Fibroblast of mammary gland (primary cell): ENCODE results near the gene POLDIP3.
"Not testable (repeated sequence)": the region's sequence is repeated elsewhere in the genome, so short reads cannot be mapped to it uniquely, and the experiment has no call there.

Experiments used
- DNase-seq: peaks from one replicate; pipeline ENCODE4 v3.0.0-alpha.2; 2010; ENCODE audit warnings: low read depth
- H3K4me3 ChIP-seq: 2 replicates; pipeline ENCODE4 v1.5.1; 2011; ENCODE audit warnings: low read depth, mild to moderate bottlenecking, low read length, moderate library complexity; ENCODE audit not compliant: control insufficient read depth
- CTCF ChIP-seq: conservative IDR thresholded peaks from 2 replicates; pipeline ENCODE4 v1.5.1; 2011; ENCODE audit warnings: low read depth, low read length, inconsistent platforms; ENCODE audit not compliant: control insufficient read depth, insufficient read depth

The POLDIP3 gene

GRCh38 chr22:42571068-42571467 is 43.6 kb downstream of the POLDIP3 start:
- H3K4me3 ChIP-seq, DNase-seq: not testable (repeated sequence)

GRCh38 chr22:42570580-42570979 is 44.1 kb downstream of the POLDIP3 start:
- H3K4me3 ChIP-seq, DNase-seq: not testable (repeated sequence)

GRCh38 chr22:42567950-42568349 is 46.7 kb downstream of the POLDIP3 start:
- DNase-seq, H3K4me3 ChIP-seq: not testable (repeated sequence)

- TF ChIP-seq CTCF: no peak
- no peak overlapping the region for H3K4me3 ChIP-seq
- no peak for DNase-seq
Measured at GRCh38 chr22:42565956-42566355, 48.7 kb downstream of the POLDIP3 start.

GRCh38 chr22:42564699-42565098 is 50.0 kb downstream of the POLDIP3 start:
- no peak overlapping the region for H3K4me3 ChIP-seq
- no peak for DNase-seq
- no peak for TF ChIP-seq CTCF

- DNase-seq, H3K4me3 ChIP-seq: not testable (repeated sequence)
Measured at GRCh38 chr22:42563943-42564342, 50.7 kb downstream of the POLDIP3 start.

- no peak for DNase-seq
- H3K4me3 ChIP-seq: no peak overlapping the region
- no peak for TF ChIP-seq CTCF
Measured at GRCh38 chr22:42562684-42563083, 52.0 kb downstream of the POLDIP3 start.

GRCh38 chr22:42562279-42562678 is 52.4 kb downstream of the POLDIP3 start:
- no peak for TF ChIP-seq CTCF
- no peak overlapping the region for H3K4me3 ChIP-seq
- no peak for DNase-seq

GRCh38 chr22:42561856-42562255 is 52.8 kb downstream of the POLDIP3 start:
- no peak for TF ChIP-seq CTCF
- no peak for DNase-seq
- no peak overlapping the region for H3K4me3 ChIP-seq
